Measurements from ENCODE around the gene THSD7B.

DNA sequence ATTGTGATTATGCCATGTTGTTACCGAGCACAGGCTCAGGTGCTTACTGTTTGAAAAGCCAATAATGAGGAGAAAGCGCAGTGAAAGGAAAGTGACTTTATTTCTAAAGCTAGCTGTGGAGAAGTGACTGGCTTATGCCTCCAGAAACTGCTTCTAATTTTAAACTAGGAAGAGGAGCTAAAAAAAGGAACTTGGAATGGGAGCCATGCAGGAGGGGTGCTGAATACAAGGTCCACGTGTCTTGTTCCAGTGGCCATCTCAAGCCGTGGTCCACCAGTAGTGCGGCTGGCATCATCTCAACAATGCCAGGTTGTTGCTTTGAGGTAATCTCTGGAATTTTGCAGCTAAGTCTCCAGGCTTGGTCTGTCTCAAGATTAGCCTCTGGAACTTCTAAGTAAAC is 282.0 kb downstream of the THSD7B start:
- TF ChIP-seq CTCF (conservative IDR thresholded peaks at IDR 0.05 in 1 of 2, IDR thresholded peaks at IDR 0.05 in 1 of 2; ENCODE audit: extremely low read depth in 1 of 2, insufficient read depth in 1 of 2, low read depth in 1 of 2, low read length in 2 of 2) (no peak), EZH2 (IDR thresholded peaks at IDR 0.05; ENCODE audit: borderline replicate concordance, low read length) (no peak)

Data from mammary epithelial cell (primary cell).